ENCODE measurements around the gene TSR3.

TSR3 gene

GRCh38 chr16:1378087-1378803 is 26.6 kb upstream of the TSR3 start:
- DNase-seq (ENCODE audit: low read depth, low spot score), result no peak

GRCh38 chr16:1377406-1378010 is 25.8 kb upstream of the TSR3 start:
- no peak for DNase-seq (ENCODE audit: low read depth, low spot score)

GRCh38 chr16:1375741-1376410 is 24.2 kb upstream of the TSR3 start:
- no peak for DNase-seq (ENCODE audit: low read depth, low spot score)

- no peak for DNase-seq (ENCODE audit: low read depth, low spot score)
Observed at GRCh38 chr16:1375298-1375640, 23.6 kb upstream of the TSR3 start.

- no peak for DNase-seq (ENCODE audit: low read depth, low spot score)
Observed at GRCh38 chr16:1374418-1375297, 23.0 kb upstream of the TSR3 start.

GRCh38 chr16:1372292-1372950 is 20.7 kb upstream of the TSR3 start:
- no peak for DNase-seq (ENCODE audit: low read depth, low spot score)

GRCh38 chr16:1371054-1371978 is 19.6 kb upstream of the TSR3 start:
- DNase-seq (ENCODE audit: low read depth, low spot score), result no peak

- no peak for DNase-seq (ENCODE audit: low read depth, low spot score)
Observed at GRCh38 chr16:1367486-1368174, 16.0 kb upstream of the TSR3 start.

GRCh38 chr16:1366712-1367299 is 15.1 kb upstream of the TSR3 start:
- DNase-seq (ENCODE audit: low read depth, low spot score), result no peak

- no peak for DNase-seq (ENCODE audit: low read depth, low spot score)
Observed at GRCh38 chr16:1366060-1366711, 14.5 kb upstream of the TSR3 start.

- DNase-seq (ENCODE audit: low read depth, low spot score), result no peak
Observed at GRCh38 chr16:1364510-1364909, 12.8 kb upstream of the TSR3 start.

GRCh38 chr16:1363501-1364041 is 11.9 kb upstream of the TSR3 start:
- no peak for DNase-seq (ENCODE audit: low read depth, low spot score)

- DNase-seq (ENCODE audit: low read depth, low spot score), result no peak
Observed at GRCh38 chr16:1362807-1363206, 11.1 kb upstream of the TSR3 start.

- no peak for DNase-seq (ENCODE audit: low read depth, low spot score)
Observed at GRCh38 chr16:1361685-1362360, 10.1 kb upstream of the TSR3 start.

GRCh38 chr16:1357906-1358566 is 6.4 kb upstream of the TSR3 start:
- no peak for DNase-seq (ENCODE audit: low read depth, low spot score)

GRCh38 chr16:1356061-1356900 is 4.6 kb upstream of the TSR3 start:
- DNase-seq (ENCODE audit: low read depth, low spot score), result no peak

GRCh38 chr16:1355591-1355990 is 3.9 kb upstream of the TSR3 start:
- DNase-seq (ENCODE audit: low read depth, low spot score), result no peak

Data from activated CD4-positive, CD25-positive, alpha-beta regulatory T cell treated with anti-CD3 and anti-CD28 coated beads, Interleukin-2, amount 50 U/mL, for 16 hours (primary cell).